GM21381 (cell line): ENCODE measurements around the gene CYTH2.

Experiments
- ATAC-seq: cut with Tn5 transposase; IDR thresholded peaks from one replicate; pipeline ENCODE4 v1.9.1; 2021; ENCODE audit warnings: mild to moderate bottlenecking, moderate library complexity; ENCODE audit not compliant: unreplicated experiment

Gene CYTH2

GRCh38 chr19:48452289-48453190, 16.6 kb upstream of the CYTH2 start:
- ATAC-seq, result no peak

DNA sequence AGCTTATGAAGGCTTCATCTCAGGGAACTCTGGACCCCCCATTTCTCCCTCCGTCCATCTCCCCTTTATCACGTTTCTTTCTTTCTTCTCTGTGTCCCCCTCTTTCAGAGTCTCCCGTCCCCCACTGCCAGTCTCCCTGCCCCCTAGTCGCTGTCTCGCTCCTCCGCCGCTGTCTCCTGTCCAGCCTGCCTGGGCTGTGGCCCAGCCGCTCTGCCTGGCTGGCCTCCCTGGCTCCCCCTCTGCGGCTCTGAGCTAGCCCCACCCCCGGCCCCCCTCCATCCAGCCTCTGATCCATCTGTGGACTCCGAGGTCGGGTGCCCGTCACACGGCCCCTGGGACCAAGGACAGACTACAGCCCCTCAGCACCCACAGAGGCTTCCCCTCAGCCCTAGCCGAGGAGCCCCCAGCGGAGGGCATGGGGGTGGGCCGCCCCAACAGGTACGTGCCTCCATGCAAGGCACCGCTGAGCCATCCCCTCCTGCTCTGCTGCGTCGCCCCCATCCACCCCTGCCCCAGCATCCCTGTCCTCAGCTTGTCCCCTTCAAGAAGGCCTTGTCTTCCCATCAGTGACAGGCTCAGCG, 14.9 kb upstream of the CYTH2 start:
- ATAC-seq, result no peak

DNA sequence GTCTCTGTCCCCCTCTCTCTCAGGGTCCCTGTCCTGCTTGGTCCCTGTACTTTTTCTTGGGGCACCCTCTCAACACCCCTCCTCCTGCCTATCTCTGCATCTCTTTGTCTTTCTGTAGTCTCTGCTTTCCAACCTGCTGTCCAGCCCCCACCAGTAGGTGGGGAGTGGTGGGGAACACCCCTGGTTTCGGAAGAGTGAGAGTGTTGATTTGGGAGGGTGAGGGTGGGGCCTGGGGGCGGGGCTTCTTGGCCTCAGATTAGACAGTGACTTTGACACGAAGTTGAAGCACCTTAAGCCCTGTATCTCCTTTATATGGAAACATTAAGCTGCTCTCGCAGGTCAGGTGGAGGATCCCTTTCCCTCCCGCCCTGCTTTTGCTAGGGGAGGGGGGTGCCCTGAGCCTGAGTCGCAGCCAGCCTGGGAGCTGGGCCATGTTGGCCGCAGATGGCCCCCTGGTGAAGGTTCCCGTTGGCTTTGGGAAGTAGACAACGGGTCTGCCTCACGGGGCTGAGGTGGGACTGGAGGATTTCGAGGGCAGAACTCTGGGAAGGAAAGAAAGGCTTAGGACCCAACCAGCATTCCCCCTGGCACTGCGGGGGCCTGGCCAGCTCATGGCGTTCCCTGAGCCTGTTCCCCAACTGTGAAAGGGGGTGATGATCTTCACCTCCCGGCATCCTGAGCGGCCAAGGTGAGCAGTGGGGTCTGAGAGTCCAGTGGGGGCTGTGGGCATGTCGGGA, 13.8 kb upstream of the CYTH2 start, which contains the start of gene KCNJ14:
Gene KCNJ14 (plus strand): TSS at position 404 of the 737 bp plus-strand sequence. CDS start 6,151 bp downstream, outside the sequence.
- no peak for ATAC-seq

DNA sequence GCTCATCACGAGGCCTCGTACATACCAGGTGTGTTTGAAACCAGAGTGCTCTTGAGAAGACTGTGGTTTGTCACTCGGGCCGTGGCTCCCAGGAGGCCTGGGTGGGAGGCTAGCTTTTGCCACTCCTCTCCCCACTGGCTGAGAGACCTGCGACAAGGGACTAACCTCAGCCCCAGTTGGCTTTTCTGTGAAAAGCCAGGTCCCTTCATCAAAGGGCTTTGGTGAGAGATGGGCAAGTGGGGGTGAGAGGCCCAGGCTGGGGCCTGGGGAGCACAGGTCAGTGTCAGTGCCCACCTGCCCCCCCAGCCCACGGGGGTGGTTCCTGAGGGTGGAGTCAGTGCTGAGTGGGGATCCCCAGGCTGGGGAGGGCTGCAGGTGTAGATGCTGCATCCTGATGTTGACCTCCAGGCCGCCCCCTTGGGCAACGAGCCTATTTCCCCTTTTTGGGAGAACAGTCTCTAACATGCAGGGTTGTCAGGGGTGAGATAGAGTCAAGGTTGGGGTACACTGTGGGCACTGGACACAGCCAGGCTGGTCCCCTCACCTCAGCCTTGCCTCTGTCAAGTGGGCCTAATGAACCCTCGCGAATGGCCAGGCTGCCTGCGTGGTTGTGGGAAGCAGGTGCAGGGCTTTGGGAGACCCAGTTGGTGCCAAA, 13.1 kb upstream of the CYTH2 start:
- ATAC-seq, result no peak

DNA sequence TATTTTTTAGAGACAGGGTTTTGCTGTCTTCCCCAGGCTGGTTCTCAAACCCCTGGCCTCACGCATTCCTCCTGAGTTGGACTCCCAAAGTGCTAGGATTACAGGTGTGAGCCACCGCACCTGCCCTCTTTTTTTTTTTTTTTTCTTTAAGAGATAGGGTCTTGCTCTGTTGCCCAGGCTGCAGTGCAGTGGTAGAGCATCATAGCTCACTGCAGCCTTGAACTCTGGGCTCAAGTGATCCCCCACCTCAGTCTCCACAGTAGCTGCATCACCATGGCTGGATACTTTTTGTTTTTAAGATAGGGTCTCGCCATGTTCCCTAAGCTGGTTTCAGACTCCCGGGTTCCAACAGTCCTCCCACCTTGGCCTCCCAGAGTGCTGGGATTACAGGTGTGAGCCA, 12.3 kb upstream of the CYTH2 start:
- ATAC-seq, result no peak

GRCh38 chr19:48458016-48458415, 11.2 kb upstream of the CYTH2 start:
- no peak for ATAC-seq

GRCh38 chr19:48461651-48461981, 7.6 kb upstream of the CYTH2 start:
- ATAC-seq, result no peak

DNA sequence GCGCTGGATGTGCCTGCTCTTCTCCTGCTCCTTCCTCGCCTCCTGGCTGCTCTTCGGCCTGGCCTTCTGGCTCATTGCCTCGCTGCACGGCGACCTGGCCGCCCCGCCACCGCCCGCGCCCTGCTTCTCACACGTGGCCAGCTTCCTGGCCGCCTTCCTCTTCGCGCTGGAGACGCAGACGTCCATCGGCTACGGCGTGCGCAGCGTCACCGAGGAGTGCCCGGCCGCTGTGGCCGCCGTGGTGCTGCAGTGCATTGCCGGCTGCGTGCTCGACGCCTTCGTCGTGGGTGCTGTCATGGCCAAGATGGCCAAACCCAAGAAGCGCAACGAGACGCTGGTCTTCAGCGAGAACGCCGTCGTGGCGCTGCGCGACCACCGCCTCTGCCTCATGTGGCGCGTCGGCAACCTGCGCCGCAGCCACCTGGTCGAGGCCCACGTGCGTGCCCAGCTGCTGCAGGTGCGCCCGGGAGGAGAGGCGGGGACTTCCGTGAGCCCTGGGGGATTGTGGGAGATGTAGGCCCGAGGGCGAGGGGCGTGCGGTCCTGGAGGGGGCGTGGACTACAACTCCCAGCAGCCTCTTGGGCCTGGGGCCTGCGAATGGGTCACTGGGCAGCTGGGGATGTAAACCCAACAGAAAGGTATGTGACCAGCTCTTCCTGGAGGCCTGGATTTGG, 7.0 kb upstream of the CYTH2 start:
- ATAC-seq, result no peak

DNA sequence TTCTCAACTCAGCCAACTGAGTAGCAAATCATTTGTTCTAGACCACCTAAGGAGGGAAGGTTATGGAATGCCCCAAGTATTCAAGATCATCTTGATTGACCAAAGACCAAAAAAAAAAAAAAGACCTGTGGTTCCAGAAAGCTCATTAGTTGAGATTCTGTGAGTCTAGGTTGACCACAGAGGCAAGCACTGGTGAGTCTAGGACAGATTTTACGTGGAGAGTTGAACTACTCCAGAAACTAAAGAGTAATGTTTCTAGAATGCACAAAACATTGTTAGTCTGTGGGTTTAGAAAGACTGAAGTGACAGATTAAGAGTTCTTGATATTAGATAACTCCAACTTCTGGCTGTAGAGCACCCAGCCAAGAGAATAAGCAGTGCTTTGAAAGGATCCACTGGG, 4.0 kb upstream of the CYTH2 start:
- ATAC-seq, result no peak

DNA sequence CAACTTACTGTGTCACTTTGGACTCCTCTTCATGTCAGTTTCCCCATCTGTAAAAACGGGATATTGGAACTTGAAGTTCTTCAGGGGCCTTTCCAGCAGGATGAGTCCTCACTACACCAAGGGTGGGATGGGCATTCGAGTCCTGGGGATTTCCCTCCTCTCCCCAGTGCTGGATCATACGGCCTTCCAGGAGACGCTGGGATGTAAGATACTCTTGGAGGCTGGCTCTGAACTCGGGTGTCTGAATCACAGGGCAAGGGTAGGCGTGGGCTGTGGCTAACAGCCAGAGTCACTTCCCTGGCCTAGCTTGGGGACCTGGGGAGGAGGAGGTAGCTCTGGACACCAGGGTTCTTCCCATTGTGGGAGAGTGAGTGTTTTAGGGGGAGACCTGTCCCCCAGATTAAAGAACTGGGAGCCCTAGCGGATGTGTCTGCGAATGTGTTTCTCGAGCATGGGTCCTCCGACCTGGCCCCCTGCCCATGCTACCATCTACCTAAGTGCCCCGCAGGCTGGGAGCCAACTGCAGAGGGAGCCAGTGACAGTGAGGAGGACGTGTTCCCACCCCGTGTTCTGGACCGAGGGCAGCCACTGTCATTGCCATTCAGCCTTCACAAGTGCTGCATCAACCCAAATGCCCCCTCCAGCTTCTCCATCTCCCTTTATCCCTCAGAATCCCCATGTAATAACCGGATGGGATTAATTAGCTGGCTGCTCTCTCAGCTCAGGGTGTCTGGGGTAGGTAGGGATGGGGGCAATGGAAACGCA, 2.4 kb upstream of the CYTH2 start:
- no peak for ATAC-seq

DNA sequence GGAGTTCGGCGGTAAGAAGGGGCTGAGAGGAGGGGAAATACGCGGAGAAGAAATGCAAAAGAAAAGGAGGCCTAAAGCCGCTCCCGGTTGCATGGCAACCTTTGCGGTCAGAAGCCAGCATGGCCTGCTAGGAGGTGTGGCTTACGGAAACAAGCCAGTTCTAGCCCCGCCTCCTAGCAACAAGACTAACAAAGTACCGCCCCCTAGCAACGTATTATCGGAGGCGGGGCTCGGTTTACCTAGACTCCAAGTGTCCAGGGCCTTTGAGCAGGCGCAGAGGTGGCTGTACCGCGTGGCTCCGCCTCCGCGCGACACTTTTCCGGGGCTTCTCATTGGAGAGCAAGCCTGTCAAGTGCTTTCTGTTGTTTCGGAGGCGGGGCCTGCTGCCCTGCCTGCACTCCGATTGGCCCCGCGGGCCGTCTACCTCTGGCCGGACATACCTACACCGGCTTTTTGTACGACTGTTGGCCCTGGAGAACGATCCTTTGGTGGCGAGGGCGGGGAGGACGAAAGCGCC, 339 bp upstream of the CYTH2 start:
- ATAC-seq, result peak; percentile 90

DNA sequence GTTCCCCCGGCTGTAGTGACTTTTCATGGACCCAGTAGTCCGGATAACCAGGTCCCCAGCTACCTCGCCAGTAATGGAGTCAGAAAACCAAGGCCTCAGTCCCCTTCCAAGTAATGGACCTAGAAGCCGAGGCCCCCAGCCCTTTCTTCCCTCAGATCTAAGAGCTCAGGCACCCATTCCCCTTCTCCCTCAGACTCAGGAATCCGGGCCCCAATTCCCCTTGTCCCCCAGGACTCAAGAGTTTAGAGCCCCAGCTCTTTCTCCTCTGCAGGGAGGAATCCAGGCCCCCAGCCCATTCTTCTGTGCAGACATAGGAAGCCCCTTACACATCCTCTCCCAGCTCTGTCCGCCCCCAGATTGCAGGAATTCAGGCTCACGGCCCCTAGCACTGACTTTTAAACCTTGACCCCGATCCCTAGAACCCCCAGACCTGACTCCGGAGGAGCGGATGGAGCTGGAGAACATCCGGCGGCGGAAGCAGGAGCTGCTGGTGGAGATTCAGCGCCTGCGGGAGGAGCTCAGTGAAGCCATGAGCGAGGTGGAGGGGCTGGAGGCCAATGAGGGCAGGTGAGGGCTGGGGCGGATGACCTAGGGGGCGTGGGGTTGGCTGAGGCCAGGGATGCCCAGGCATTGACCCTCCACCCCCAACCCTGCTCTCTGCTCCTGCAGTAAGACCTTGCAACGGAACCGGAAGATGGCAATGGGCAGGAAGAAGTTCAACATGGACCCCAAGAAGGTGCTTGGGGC, 938 bp downstream of the CYTH2 start:
- no peak for ATAC-seq

DNA sequence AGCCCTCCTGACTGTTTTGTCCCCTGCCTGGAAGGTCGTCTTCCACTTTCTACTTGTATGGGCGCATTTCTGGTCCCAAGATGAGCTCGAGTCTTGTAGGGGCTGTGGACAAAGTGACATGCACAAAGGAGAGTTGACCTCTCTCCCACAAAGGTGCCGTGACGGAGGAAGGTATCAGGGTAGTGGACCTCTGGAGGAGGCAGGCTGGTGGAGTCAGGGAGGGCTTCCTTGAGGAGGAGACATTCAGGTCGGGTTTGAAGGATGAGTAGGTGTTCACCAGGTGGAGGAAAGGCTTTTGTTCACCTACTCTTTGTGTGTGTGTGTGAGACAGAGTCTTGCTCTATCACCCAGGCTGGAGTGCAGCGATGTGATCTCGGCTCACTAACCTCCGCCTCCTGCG, 1.7 kb downstream of the CYTH2 start:
- no peak for ATAC-seq

GRCh38 chr19:48471836-48472235, 2.7 kb downstream of the CYTH2 start:
- no peak for ATAC-seq

GRCh38 chr19:48473161-48473966, 4.2 kb downstream of the CYTH2 start:
- no peak for ATAC-seq

GRCh38 chr19:48474084-48474592, 5.0 kb downstream of the CYTH2 start:
- ATAC-seq, result no peak

DNA sequence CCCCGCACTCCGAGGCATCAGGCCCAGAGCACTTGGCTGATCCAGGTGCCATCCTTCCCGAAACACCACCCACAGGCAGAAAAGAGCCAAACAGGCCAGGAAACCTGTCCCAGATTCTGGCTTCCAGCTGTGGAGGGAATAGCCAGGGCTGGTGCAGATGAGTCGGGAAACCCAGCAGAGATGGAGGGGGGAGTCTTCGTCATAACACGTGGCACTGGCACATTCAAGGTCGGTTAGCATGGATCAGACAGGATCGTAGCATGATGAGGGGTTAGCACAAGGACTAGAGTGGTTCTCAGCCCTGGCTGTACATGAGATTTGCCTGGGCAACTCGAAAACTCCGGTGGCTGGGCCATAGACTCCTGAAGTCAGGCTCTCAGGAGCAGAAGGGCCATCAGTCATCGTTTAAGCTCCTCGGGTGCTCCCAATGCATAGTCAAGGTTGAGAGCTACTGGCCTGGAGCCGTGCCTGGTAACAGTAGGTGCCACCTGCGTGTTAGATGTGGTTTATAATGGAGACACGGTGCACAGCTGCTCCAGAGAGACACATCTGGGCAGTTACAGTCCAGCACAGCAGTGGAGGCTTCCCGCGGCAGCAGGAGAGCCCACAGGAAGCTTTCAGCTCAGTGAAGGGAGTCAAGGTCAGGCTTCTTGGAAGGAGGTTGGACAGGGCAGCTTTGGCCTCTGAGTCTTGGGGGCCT, 6.3 kb downstream of the CYTH2 start:
- ATAC-seq, result no peak
